Right ventricle myocardium superior (tissue), 1 donor: ENCODE results near the gene SLC39A11. TPM values are rescaled to one million over a fixed set of nuclear protein-coding genes. Genes with fewer than 3 reads are reported as not detected.
"Not testable (repeated sequence)": the region's sequence is repeated elsewhere in the genome, so short reads cannot be mapped to it uniquely, and the experiment has no call there.

Experiments
- ATAC-seq: fragments of 200-7000 bp; cut with Tn5 transposase; one replicate; pipeline ENCODE4 v1.9.1; 2020; ENCODE audit warnings: mild to moderate bottlenecking; ENCODE audit not compliant: poor library complexity
- DNase-seq: peaks from one replicate; pipeline ENCODE4 v3.0.0-alpha.2; 2020
- intact Hi-C: fragments of 100-400 bp; cut with DNase I; formaldehyde crosslinking; loops from one replicate; pipeline ENCODE4 v1.11.2; 2022
- total RNA-seq: library from RNA; stranded (reverse); fragmentation: NEBNext Ultra II Directional; extraction: Animal tissue kit (Norgen Biotek cat#: 25700); gene quantifications from one replicate; pipeline ENCODE4 v1.2.1, GENCODE V29; 2021
- donor health status: DM: no; HTN: yes; CAD: no; lungs with severe emphysema.

SLC39A11 gene
- total RNA-seq, 1 donor from 2014 or later: 5.5 TPM

- DNase-seq: no peak
- intact Hi-C loops: no loop called here
- no peak for ATAC-seq
Measured at GRCh38 chr17:73025041-73025560, 67.4 kb downstream of the SLC39A11 start.

GRCh38 chr17:73023759-73024158 is 68.7 kb downstream of the SLC39A11 start:
- DNase-seq (no peak), ATAC-seq (no peak)
- intact Hi-C loops: no loop called here

GRCh38 chr17:73022694-73023093 is 69.8 kb downstream of the SLC39A11 start:
- intact Hi-C loops: no loop called here
- ATAC-seq: no peak
- no peak for DNase-seq

GRCh38 chr17:73021771-73022170 is 70.7 kb downstream of the SLC39A11 start:
- ATAC-seq (no peak), DNase-seq (no peak)
- intact Hi-C loops: no loop called here

- ATAC-seq: no peak
- intact Hi-C loops: no loop called here
- no peak for DNase-seq
Measured at GRCh38 chr17:73020110-73020509, 72.4 kb downstream of the SLC39A11 start.

GRCh38 chr17:73018599-73018998 is 73.9 kb downstream of the SLC39A11 start:
- intact Hi-C loops: no loop called here
- ATAC-seq (no peak), DNase-seq (no peak)

GRCh38 chr17:73017658-73018057 is 74.8 kb downstream of the SLC39A11 start:
- intact Hi-C loops: no loop called here

GRCh38 chr17:73015722-73016276 is 76.7 kb downstream of the SLC39A11 start:
- no peak for ATAC-seq
- no peak for DNase-seq
- intact Hi-C loops: no loop called here

More at GRCh38 chr17:73017658-73018057, 74.8 kb downstream of the SLC39A11 start:
- ATAC-seq: no peak
- DNase-seq: no peak

- ATAC-seq: no peak
- intact Hi-C loops: no loop called here
Measured at GRCh38 chr17:73013816-73014663, 78.4 kb downstream of the SLC39A11 start.

GRCh38 chr17:73013301-73013700 is 79.2 kb downstream of the SLC39A11 start:
- ATAC-seq (no peak), DNase-seq (no peak)
- intact Hi-C loops: no loop called here

More at GRCh38 chr17:73013816-73014663, 78.4 kb downstream of the SLC39A11 start:
- DNase-seq: no peak

GRCh38 chr17:73011016-73011486 is 81.4 kb downstream of the SLC39A11 start:
- ATAC-seq (no peak), DNase-seq (no peak)
- intact Hi-C loops: no loop called here

- DNase-seq: no peak
- no peak for ATAC-seq
- intact Hi-C loops: no loop called here
Measured at GRCh38 chr17:73010414-73010813, 82.1 kb downstream of the SLC39A11 start.

GRCh38 chr17:73007407-73007806 is 85.1 kb downstream of the SLC39A11 start:
- DNase-seq: peak; percentile 45
- intact Hi-C loops: no loop called here
- peak; percentile 38 for ATAC-seq

- intact Hi-C loops: no loop called here
- DNase-seq: no peak
- no peak for ATAC-seq
Measured at GRCh38 chr17:73005360-73005759, 87.1 kb downstream of the SLC39A11 start.

GRCh38 chr17:73003487-73003886 is 89.0 kb downstream of the SLC39A11 start:
- intact Hi-C loops: no loop called here
- ATAC-seq (no peak), DNase-seq (no peak)

GRCh38 chr17:73000832-73001231 is 91.7 kb downstream of the SLC39A11 start:
- intact Hi-C loops: no loop called here
- ATAC-seq (no peak), DNase-seq (no peak)

- intact Hi-C loops, ATAC-seq, DNase-seq: not testable (repeated sequence)
Measured at GRCh38 chr17:72999474-72999873, 93.0 kb downstream of the SLC39A11 start.

GRCh38 chr17:72998343-72998742 is 94.1 kb downstream of the SLC39A11 start:
- ATAC-seq (no peak), DNase-seq (no peak)

GRCh38 chr17:72997559-72997958 is 94.9 kb downstream of the SLC39A11 start:
- intact Hi-C loops: no loop called here
- ATAC-seq: no peak
- no peak for DNase-seq

More at GRCh38 chr17:72998343-72998742, 94.1 kb downstream of the SLC39A11 start:
- intact Hi-C loops: no loop called here

- DNase-seq: no peak
- ATAC-seq: no peak
- intact Hi-C loops: no loop called here
Measured at GRCh38 chr17:72996791-72997190, 95.7 kb downstream of the SLC39A11 start.
